Transverse colon (tissue), 3 donors: ENCODE measurements around the gene MYH13.

Experiments used
- POLR2A ChIP-seq: fragments of 450-650 bp; IDR thresholded peaks from one replicate; pipeline ENCODE4 v1.6.1; 2016; ENCODE audit warnings: antibody characterized with exemption, mild to moderate bottlenecking, moderate library complexity
- TF ChIP-seq, protein P1 (sequence below), 5 experiments: fragments of 200-600 bp in 3 of 5; fragments of 450-650 bp in 2 of 5; sonication (generic) in 3 of 5; IDR thresholded peaks; 1 replicate in 2 of 5; 2 replicates in 3 of 5; pipeline ENCODE4 v1.5.1; 2016 to 2017; ENCODE audit warnings: antibody characterized with exemption in 5 of 5, inconsistent platforms in 3 of 5, mild to moderate bottlenecking in 2 of 5, moderate library complexity in 1 of 5

DNA sequence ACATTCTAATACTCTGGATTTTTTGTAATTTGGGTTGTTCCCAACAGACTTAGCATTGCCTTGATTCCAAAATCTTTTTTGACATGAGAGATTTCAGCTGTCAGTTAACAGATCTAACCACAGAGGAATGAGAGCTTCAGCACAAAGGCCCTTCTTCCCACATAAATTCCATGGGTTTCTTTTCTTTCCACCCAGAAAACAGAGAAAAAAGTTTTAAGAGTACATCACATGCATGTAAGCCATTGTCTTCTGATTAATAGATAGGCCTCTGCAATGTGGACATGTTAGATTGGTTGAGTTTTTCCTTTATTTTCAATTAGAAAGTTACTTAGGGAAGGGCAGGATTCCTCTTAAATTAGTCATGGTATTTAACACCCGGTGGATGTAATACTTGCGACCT, 48.0 kb upstream of the MYH13 start:
- TF ChIP-seq, protein P1, sequence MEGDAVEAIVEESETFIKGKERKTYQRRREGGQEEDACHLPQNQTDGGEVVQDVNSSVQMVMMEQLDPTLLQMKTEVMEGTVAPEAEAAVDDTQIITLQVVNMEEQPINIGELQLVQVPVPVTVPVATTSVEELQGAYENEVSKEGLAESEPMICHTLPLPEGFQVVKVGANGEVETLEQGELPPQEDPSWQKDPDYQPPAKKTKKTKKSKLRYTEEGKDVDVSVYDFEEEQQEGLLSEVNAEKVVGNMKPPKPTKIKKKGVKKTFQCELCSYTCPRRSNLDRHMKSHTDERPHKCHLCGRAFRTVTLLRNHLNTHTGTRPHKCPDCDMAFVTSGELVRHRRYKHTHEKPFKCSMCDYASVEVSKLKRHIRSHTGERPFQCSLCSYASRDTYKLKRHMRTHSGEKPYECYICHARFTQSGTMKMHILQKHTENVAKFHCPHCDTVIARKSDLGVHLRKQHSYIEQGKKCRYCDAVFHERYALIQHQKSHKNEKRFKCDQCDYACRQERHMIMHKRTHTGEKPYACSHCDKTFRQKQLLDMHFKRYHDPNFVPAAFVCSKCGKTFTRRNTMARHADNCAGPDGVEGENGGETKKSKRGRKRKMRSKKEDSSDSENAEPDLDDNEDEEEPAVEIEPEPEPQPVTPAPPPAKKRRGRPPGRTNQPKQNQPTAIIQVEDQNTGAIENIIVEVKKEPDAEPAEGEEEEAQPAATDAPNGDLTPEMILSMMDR (IDR thresholded peaks at IDR 0.05): no peak
- no peak for TF ChIP-seq POLR2A
